Gastroesophageal sphincter (tissue), 3 donors: Measurements from ENCODE around the gene ZNF839.

Experiments
- CTCF ChIP-seq, 4 experiments: fragments of 200-600 bp in 2 of 4; fragments of 450-650 bp in 2 of 4; sonication (generic) in 1 of 4; IDR thresholded peaks; one replicate each; pipeline ENCODE4 v1.5.1; 2017 to 2019; ENCODE audit warnings: antibody characterized with exemption in 4 of 4, mild to moderate bottlenecking in 2 of 4, moderate library complexity in 2 of 4
- EP300 ChIP-seq: sonication (generic); formaldehyde crosslinking; IDR thresholded peaks from one replicate; pipeline ENCODE4 v1.6.1; 2017; ENCODE audit warnings: antibody characterized with exemption, mild to moderate bottlenecking

GRCh38 chr14:102315121-102315520, 4.4 kb upstream of the ZNF839 start:
- TF ChIP-seq CTCF (IDR thresholded peaks at IDR 0.05) (no peak), EP300 (no peak)
